Astrocyte (in vitro differentiated cells and primary cell): ENCODE data around the gene CRTC1.

Source experiments
- EZH2 ChIP-seq: IDR thresholded peaks from 2 replicates; pipeline ENCODE4 v1.6.1; 2012; ENCODE audit warnings: mild to moderate bottlenecking, low read length, inconsistent platforms; ENCODE audit not compliant: insufficient read depth
- TF ChIP-seq, protein P1 (sequence below): IDR thresholded peaks from 2 replicates; pipeline ENCODE4 v1.5.1; 2011; ENCODE audit warnings: low read depth, mild to moderate bottlenecking, inconsistent platforms, low read length, moderate library complexity; ENCODE audit not compliant: insufficient read depth

DNA sequence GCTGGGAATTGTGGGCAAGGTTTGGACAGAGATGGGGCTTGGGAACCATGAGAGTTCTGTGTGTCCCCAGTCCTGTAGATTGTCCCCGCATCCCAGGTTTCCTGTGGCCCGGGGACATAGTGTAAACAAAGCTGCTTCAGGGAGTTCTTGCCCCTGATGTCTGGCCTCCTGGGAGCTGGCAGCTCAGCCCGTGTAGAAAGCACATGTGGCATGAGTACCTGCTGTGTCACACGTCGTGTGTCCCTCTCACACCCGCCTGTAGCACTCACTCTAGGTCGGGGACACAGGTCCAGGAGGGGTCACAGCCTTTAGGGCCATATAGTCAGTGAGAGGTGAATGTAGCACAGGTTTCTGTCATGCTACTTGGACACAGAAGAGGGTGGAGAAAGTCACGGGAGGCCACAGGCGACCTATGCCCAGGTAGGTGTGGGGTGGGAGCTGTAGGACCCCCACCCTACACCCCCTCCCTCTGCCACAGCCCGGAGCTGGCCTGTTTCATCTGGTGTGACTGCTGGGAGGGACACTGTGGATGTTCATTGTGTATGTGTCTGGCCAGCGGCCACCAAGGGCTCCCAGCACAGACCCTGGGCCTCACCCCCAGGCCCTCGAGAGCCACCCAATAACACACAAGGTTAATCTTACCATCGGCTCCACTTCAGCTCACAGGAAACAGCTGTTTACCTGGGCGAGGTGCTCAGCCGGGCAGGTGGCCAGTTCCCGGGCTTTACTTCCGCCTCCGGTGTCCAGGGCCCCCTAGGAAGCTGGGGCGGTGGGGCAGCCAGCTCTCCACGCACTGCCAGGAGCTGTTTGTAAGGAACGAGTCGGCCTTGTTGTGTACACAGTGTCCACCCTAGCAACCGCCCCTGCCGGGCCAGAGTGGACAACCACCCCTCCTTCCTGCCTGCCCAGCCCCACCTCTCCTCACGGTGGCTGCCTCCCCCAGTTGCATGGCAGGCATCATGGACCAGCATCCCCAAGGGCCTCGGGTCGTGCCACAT lies 57.9 kb downstream of the CRTC1 start:
- TF ChIP-seq, protein P1, sequence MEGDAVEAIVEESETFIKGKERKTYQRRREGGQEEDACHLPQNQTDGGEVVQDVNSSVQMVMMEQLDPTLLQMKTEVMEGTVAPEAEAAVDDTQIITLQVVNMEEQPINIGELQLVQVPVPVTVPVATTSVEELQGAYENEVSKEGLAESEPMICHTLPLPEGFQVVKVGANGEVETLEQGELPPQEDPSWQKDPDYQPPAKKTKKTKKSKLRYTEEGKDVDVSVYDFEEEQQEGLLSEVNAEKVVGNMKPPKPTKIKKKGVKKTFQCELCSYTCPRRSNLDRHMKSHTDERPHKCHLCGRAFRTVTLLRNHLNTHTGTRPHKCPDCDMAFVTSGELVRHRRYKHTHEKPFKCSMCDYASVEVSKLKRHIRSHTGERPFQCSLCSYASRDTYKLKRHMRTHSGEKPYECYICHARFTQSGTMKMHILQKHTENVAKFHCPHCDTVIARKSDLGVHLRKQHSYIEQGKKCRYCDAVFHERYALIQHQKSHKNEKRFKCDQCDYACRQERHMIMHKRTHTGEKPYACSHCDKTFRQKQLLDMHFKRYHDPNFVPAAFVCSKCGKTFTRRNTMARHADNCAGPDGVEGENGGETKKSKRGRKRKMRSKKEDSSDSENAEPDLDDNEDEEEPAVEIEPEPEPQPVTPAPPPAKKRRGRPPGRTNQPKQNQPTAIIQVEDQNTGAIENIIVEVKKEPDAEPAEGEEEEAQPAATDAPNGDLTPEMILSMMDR = no peak
- TF ChIP-seq EZH2 = no peak
